HepG2 (cell line): ENCODE measurements around the gene GGA1. TPM values are rescaled to one million over a fixed set of nuclear protein-coding genes. Genes with fewer than 3 reads are reported as not detected.

ENCODE experiments used
- ARNTL ChIP-seq: sonication (generic); formaldehyde crosslinking; IDR thresholded peaks from 2 replicates; pipeline ENCODE4 v1.4.0; 2020; ENCODE audit warnings: mild to moderate bottlenecking, missing genetic modification reagents
- ATM ChIP-seq: fragments of 450-650 bp; IDR thresholded peaks from 2 replicates; pipeline ENCODE4 v1.7.1; 2017; ENCODE audit warnings: mild to moderate bottlenecking, borderline replicate concordance
- EEA1 ChIP-seq: sonication (generic); formaldehyde crosslinking; IDR thresholded peaks from 2 replicates; pipeline ENCODE4 v1.5.1; 2020; ENCODE audit warnings: mild to moderate bottlenecking, missing genetic modification reagents, borderline replicate concordance
- ELF3 ChIP-seq: IDR thresholded peaks from 2 replicates; pipeline ENCODE4 v1.6.1; 2016; ENCODE audit warnings: missing genetic modification reagents, missing compliant biosample characterization
- GABPA ChIP-seq, 2 experiments: IDR thresholded peaks; 2 replicates each; pipeline ENCODE4 v1.6.1; 2011 to 2016; ENCODE audit warnings: low read depth in 2 of 2, low read length in 1 of 2, missing biosample characterization in 1 of 2, missing genetic modification characterization in 1 of 2
- GATAD2A ChIP-seq: IDR thresholded peaks from 2 replicates; pipeline ENCODE4 v1.6.1; 2016
- KLF13 ChIP-seq: sonication (generic); formaldehyde crosslinking; IDR thresholded peaks from 2 replicates; pipeline ENCODE4 v1.4.0; 2020; ENCODE audit warnings: mild to moderate bottlenecking, missing genetic modification reagents
- PAX8 ChIP-seq: sonication (generic); formaldehyde crosslinking; IDR thresholded peaks from 2 replicates; pipeline ENCODE4 v1.8.0; 2022; ENCODE audit warnings: mild to moderate bottlenecking, missing genetic modification reagents, borderline replicate concordance
- ZNF205 ChIP-seq: IDR thresholded peaks from 2 replicates; pipeline ENCODE4 v1.6.1; 2018; ENCODE audit warnings: missing biosample characterization, missing genetic modification reagents
- ZNF225 ChIP-seq: sonication (generic); formaldehyde crosslinking; IDR thresholded peaks from 2 replicates; pipeline ENCODE4 v1.4.0; 2020; ENCODE audit warnings: mild to moderate bottlenecking, missing genetic modification reagents
- ZNF264 ChIP-seq: sonication (generic); formaldehyde crosslinking; IDR thresholded peaks from 2 replicates; pipeline ENCODE4 v1.4.0; 2020; ENCODE audit warnings: missing genetic modification reagents
- ZNF773 ChIP-seq: sonication (generic); formaldehyde crosslinking; IDR thresholded peaks from 2 replicates; pipeline ENCODE4 v1.4.0; 2020; ENCODE audit warnings: missing genetic modification reagents, borderline replicate concordance
- ZNF891 ChIP-seq: sonication (generic); formaldehyde crosslinking; IDR thresholded peaks from 2 replicates; pipeline ENCODE4 v1.5.0; 2020; ENCODE audit warnings: mild to moderate bottlenecking, missing genetic modification reagents
- polyA plus RNA-seq, 8 experiments: library from polyadenylated mRNA; depleted of rRNA in 3 of 8; stranded (reverse) in 7 of 8; unstranded in 1 of 8; fragments of >200 nt; fragmentation: Illumina TruSeq in 4 of 8; extraction: Trizol in 4 of 8; gene quantifications; 2 replicates each; pipeline versions ENCODE4 v1.2.1 to v1.2.3, GENCODE V29; 2011 to 2016; ENCODE audit warnings: low read depth in 4 of 8, missing spikeins in 1 of 8, mixed read lengths in 1 of 8; ENCODE audit not compliant: insufficient read depth in 1 of 8
- total RNA-seq, 5 experiments: library from RNA; depleted of rRNA; stranded (reverse); fragments of >200 nt; fragmentation: Illumina TruSeq; extraction: Trizol; gene quantifications; 2 replicates each; pipeline ENCODE4 v1.2.3, GENCODE V29; 2016; ENCODE audit warnings: low read depth in 1 of 5
- TF ChIP-seq, protein P1 (sequence below): sonication (generic); formaldehyde crosslinking; IDR thresholded peaks from 2 replicates; pipeline ENCODE4 v1.5.0; 2020; ENCODE audit warnings: mild to moderate bottlenecking, missing genetic modification reagents
- TF ChIP-seq, protein P2 (sequence below): sonication (generic); formaldehyde crosslinking; IDR thresholded peaks from 2 replicates; pipeline ENCODE4 v1.5.0; 2020; ENCODE audit warnings: missing genetic modification reagents
- TF ChIP-seq, protein P3 (sequence below): sonication (generic); formaldehyde crosslinking; IDR thresholded peaks from 2 replicates; pipeline ENCODE4 v1.8.0; 2022; ENCODE audit warnings: missing genetic modification reagents, low read depth, mild to moderate bottlenecking, borderline replicate concordance
- TF ChIP-seq, protein P4 (sequence below): sonication (generic); formaldehyde crosslinking; IDR thresholded peaks from 2 replicates; pipeline ENCODE4 v1.5.0; 2020; ENCODE audit warnings: missing genetic modification reagents
- TF ChIP-seq, protein P5 (sequence below): sonication (generic); formaldehyde crosslinking; IDR thresholded peaks from 2 replicates; pipeline ENCODE4 v1.9.0; 2021; ENCODE audit warnings: missing genetic modification reagents, mild to moderate bottlenecking, borderline replicate concordance
- TF ChIP-seq, protein P6 (sequence below): sonication (generic); formaldehyde crosslinking; IDR thresholded peaks from 2 replicates; pipeline ENCODE4 v1.5.0; 2020; ENCODE audit warnings: mild to moderate bottlenecking, missing genetic modification reagents, moderate library complexity
- TF ChIP-seq, protein P7 (sequence below): sonication (generic); formaldehyde crosslinking; IDR thresholded peaks from 2 replicates; pipeline ENCODE4 v1.8.0; 2023; ENCODE audit warnings: mild to moderate bottlenecking, missing genetic modification reagents

GGA1 gene
- total and polyA plus RNA-seq, 2 of the 13 experiments (the other 11 are each of a cell fraction or from before 2014, with no cell fraction given) = 29.1 to 87.2 TPM

DNA sequence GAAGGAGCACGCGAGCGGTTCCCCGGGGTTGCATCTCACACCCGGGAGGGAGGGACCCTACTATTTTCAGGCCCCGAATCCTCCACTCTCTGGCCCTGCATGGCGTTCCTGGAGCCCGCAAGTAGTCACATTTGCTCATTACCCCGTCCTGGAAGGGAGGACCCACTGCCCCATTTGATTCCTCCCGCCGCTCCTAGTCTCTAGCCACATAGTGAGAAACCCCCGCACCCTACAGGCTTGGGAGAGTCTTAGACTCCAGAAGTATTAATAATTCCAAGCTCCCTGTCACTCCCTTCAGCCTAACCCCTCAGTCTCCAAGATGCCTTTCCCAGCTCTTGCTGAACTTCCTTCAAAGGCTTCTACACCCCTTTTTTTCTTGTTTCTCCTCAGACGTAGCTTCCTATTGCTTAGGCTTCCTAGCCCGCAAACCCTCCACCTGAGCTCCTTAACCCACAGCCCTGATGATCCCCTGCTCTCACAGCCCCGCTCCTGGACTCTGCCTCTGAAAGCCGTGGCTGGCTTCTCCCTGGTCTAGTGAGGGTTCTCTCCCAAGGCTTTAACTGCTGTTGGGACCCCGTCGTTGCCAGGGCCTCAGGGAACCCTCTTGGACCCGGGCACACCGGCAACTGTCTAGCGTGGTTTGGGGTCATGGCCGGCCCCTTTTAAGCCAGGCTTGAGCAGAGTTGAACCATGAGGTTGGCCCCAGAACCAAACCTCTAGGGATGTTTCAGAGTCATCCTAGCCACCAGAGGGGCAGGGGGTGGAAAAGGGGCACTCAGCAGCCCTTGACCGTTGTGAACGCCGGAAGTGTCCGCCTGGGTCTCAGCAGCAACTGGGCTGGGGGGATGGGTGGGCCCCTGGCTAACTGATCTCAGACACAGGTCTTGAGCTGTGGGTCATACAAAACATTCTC, 862 bp downstream of the GGA1 start (continued):
- TF ChIP-seq ZNF205 (CRISPR knock-in tag) = no peak
- TF ChIP-seq, protein P1, sequence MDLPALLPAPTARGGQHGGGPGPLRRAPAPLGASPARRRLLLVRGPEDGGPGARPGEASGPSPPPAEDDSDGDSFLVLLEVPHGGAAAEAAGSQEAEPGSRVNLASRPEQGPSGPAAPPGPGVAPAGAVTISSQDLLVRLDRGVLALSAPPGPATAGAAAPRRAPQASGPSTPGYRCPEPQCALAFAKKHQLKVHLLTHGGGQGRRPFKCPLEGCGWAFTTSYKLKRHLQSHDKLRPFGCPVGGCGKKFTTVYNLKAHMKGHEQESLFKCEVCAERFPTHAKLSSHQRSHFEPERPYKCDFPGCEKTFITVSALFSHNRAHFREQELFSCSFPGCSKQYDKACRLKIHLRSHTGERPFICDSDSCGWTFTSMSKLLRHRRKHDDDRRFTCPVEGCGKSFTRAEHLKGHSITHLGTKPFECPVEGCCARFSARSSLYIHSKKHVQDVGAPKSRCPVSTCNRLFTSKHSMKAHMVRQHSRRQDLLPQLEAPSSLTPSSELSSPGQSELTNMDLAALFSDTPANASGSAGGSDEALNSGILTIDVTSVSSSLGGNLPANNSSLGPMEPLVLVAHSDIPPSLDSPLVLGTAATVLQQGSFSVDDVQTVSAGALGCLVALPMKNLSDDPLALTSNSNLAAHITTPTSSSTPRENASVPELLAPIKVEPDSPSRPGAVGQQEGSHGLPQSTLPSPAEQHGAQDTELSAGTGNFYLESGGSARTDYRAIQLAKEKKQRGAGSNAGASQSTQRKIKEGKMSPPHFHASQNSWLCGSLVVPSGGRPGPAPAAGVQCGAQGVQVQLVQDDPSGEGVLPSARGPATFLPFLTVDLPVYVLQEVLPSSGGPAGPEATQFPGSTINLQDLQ (CRISPR knock-in tag) = 0 out of 2 replicates have a peak, but pooled peaks have one; percentile 55
- TF ChIP-seq ZNF891 = no peak
- TF ChIP-seq, protein P2, sequence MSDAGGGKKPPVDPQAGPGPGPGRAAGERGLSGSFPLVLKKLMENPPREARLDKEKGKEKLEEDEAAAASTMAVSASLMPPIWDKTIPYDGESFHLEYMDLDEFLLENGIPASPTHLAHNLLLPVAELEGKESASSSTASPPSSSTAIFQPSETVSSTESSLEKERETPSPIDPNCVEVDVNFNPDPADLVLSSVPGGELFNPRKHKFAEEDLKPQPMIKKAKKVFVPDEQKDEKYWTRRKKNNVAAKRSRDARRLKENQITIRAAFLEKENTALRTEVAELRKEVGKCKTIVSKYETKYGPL (CRISPR knock-in tag) = no peak
- no peak for TF ChIP-seq ATM
- TF ChIP-seq, protein P3, sequence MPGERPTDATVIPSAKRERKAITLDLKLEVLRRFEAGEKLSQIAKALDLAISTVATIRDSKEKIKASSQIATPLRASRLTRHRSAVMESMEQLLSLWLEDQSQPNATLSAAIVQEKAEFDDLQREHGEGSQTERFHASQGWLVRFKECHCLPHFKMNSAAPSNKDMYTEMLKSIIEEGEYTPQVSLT = no peak
- no peak for TF ChIP-seq PAX8
- TF ChIP-seq, protein P4, sequence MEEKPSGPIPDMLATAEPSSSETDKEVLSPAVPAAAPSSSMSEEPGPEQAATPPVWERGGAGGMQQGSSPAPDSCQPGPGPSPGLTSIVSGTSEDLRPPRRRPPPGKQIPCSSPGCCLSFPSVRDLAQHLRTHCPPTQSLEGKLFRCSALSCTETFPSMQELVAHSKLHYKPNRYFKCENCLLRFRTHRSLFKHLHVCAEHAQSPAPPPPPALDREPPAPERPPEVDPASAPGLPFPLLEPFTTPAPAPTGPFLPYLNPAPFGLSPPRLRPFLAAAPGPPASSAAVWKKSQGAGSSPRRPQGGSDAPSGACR (CRISPR knock-in tag) = no peak
- TF ChIP-seq ZNF264 (CRISPR knock-in tag) = no peak
- TF ChIP-seq, protein P5, sequence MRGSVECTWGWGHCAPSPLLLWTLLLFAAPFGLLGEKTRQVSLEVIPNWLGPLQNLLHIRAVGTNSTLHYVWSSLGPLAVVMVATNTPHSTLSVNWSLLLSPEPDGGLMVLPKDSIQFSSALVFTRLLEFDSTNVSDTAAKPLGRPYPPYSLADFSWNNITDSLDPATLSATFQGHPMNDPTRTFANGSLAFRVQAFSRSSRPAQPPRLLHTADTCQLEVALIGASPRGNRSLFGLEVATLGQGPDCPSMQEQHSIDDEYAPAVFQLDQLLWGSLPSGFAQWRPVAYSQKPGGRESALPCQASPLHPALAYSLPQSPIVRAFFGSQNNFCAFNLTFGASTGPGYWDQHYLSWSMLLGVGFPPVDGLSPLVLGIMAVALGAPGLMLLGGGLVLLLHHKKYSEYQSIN (CRISPR knock-in tag) = no peak
- no peak for TF ChIP-seq ZNF773
- TF ChIP-seq, protein P6, sequence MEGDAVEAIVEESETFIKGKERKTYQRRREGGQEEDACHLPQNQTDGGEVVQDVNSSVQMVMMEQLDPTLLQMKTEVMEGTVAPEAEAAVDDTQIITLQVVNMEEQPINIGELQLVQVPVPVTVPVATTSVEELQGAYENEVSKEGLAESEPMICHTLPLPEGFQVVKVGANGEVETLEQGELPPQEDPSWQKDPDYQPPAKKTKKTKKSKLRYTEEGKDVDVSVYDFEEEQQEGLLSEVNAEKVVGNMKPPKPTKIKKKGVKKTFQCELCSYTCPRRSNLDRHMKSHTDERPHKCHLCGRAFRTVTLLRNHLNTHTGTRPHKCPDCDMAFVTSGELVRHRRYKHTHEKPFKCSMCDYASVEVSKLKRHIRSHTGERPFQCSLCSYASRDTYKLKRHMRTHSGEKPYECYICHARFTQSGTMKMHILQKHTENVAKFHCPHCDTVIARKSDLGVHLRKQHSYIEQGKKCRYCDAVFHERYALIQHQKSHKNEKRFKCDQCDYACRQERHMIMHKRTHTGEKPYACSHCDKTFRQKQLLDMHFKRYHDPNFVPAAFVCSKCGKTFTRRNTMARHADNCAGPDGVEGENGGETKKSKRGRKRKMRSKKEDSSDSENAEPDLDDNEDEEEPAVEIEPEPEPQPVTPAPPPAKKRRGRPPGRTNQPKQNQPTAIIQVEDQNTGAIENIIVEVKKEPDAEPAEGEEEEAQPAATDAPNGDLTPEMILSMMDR (CRISPR knock-in tag) = 0 out of 2 replicates have a peak, but pooled peaks have one; percentile 16
- no peak for TF ChIP-seq KLF13
- peak; percentile 49; the same call in 1 of the 2 replicates for TF ChIP-seq GATAD2A (CRISPR knock-in tag)
- TF ChIP-seq ARNTL (CRISPR knock-in tag) = no peak
- no peak for TF ChIP-seq EEA1 (CRISPR knock-in tag)
- TF ChIP-seq, protein P7, sequence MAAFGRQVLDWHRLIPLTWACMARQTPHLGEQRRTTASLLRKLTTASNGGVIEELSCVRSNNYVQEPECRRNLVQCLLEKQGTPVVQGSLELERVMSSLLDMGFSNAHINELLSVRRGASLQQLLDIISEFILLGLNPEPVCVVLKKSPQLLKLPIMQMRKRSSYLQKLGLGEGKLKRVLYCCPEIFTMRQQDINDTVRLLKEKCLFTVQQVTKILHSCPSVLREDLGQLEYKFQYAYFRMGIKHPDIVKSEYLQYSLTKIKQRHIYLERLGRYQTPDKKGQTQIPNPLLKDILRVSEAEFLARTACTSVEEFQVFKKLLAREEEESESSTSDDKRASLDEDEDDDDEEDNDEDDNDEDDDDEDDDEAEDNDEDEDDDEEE (CRISPR knock-in tag) = 0 out of 2 replicates have a peak, but pooled peaks have one; percentile 55
- no peak for TF ChIP-seq ELF3 (CRISPR knock-in tag)
- no peak for TF ChIP-seq ZNF225 (CRISPR knock-in tag)
- peak; percentile 39 for TF ChIP-seq GABPA (IDR thresholded peaks at IDR 0.05; ENCODE audit: low read depth, low read length)
- TF ChIP-seq GABPA (CRISPR knock-in tag; IDR thresholded peaks at IDR 0.05; ENCODE audit: low read depth) = peak; percentile 82
